NCI-H1694 (cell line): ENCODE results near the gene ANKRD2.

Experiments
- DNase-seq: peaks from one replicate; lab custom pipeline; 2025; lab: John Stamatoyannopoulos, UW

The ANKRD2 gene

DNA sequence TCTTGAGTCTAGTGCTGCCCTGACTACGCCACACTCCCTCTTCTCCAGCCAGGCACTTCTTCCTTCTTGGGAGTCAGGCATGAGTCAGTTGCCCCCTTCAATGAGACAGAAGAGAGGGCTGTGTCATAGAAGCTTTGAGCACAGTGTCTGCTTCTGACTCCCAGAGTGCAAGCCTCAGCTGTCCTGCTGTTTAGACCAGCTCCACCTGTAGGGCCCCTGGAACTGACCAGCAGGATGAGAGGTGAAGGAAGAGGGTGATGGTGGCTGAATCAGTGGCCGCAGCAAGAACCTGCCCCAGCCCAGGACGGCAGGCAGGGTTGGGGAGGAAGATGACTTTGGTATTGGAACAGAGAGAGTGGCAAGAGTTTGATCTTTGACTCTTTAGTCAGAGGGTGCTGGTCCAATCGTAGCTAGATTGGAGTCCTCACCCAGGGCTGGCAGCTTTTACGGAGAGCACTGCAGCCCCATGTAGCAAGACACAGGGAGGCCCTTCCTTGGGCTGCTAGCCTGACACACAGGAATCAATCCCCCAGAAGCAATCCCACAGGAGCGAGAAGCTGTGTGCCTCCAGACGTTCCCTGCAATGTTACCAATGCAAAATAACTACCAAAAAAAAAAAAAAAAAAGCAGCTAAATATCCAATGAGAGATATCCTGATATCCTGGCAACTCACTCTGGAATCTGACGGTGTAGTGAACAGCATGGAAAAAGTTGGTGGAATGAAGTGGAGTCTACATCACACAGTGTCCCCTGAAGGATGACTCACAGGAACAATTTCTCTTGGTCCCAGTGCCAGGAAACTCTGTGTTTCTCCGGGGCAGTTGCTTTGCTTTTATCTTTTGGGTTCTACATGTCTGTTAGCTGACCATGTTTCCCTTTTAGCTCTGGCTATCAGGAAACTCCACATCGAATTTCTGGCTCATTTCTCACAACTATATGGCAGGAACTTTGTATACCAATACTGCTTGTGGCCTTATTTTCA lies 23.8 kb downstream of the ANKRD2 start:
- no peak for DNase-seq

GRCh38 chr10:97597778-97598177 lies 25.2 kb downstream of the ANKRD2 start:
- no peak for DNase-seq

- DNase-seq: no peak
These were observed 26.1 kb downstream of the ANKRD2 start for GRCh38 chr10:97598407-97599271.

DNA sequence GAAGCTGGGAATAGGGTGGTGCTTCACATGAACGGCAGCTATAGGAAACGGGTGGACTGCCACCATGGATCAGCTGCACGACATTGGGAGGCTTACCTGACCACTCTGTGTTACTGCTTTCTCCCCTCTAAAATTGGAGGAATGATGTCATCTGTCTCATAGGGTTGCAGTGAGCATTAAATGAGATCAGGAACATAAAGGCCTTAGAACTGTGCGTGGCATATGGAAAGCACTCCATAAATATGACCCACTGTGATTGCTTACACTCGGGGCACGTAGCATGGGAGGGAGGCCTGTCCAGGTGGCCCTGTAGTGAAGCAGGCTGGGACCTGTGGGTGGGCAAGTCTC lies 26.7 kb downstream of the ANKRD2 start:
- no peak for DNase-seq

DNA sequence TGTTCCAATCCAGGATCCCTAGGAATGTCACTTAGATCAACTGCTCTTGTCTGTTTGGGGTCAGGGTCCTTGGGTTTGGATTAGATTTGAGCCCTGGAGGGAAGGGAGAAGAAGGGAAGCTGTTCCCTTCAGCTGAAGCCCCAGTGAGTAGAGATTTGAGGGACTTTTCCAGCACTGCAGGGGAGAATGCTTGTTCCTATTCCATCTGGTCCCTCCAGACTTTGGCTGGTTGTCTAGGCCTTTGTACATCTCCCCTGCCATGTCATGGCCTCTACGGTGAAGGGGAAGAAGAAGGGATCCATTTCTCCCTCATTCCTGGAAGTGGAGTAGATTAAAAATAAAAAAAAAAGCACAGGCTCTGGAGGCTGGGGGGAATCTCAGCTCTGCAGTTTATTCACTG lies 28.0 kb downstream of the ANKRD2 start:
- no peak for DNase-seq

DNA sequence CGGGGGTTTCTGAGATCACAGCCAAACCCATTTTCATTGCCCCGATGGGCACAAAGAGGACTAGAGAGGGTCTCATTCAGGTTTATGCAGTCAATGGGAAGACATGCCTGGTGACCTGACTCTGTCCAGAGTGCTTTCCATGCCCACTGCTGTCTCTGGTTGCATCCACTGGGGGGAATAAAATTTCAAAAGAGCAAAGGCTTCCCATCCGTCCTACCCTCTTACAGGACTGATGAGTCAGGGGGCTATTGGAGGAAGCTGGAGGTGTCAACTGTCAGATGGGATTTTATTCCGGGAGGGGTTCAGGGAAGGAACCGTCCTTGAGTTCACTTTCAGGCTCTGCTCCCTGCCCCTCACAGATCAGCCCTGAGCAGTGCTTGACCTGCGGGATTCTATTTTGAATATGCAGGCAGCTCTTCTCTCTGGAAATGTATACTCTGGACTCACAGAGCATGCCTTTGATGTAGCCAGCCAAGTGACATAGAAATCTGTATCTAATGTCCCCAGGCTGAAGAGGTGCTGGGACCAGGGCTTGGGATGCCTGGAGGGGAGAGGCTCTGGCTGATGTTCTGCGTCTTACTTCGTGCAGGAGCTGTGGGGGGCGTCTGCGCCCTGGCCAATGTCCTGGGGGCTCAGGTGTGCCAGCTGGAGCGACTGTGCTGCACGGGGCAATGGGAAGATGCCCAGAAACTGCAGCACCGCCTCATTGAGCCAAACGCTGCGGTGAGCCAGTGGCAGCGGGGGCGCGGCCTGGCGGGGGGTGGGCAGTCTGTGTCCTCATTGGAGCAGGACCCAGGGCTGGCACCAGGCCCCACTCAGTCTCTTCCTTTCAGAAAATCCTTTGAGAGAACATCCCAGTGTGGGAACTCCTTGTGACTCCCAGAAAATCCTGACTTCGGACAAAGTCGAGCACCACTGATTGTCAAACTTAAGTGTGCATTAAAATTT lies 29.0 kb downstream of the ANKRD2 start:
- DNase-seq: no peak

DNA sequence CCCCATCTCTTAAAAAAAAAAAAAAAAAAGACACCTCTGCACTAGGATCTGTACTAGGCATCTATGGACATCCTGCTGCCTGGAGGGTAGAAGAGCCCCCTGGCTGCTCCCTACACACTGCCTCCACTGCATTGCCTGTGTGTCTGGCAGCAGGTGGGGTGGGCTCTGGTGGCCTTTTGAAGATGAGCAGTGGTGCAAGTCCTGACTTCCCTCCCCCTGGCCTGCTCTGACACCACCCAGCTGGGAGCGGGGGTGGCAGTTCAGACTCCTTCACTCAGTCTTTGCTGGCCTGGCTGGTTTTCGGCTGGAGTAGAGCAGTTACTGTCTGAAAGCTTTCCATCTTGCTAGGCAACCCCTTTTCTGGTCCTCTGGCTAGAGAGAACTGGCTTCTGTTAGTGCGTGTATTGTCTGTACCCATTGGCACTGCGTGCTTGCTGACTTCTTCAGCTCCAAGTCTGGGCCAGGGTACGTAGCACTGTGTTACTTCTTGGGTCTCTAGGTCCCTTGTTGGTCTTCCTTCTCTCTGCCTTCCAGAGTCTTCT lies 34.6 kb downstream of the ANKRD2 start:
- no peak for DNase-seq

- no peak for DNase-seq
These were observed 36.5 kb downstream of the ANKRD2 start for GRCh38 chr10:97608991-97609561.

DNA sequence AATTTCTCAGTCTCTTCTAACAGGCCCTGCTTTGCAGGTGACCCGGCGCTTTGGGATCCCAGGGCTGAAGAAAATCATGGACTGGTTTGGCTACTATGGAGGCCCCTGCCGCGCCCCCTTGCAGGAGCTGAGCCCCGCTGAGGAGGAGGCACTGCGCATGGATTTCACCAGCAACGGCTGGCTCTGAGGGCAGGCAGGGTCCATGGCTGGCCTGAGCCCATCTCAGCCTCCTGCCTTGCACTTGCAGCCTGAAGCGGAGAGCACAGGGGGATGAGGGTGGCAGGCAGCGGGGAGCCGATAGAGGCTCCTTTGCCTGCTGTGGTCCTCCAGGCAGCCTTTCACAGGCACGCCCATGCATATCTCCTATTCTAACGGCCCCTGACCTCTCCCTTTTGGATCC lies 38.9 kb downstream of the ANKRD2 start:
- no peak for DNase-seq

DNA sequence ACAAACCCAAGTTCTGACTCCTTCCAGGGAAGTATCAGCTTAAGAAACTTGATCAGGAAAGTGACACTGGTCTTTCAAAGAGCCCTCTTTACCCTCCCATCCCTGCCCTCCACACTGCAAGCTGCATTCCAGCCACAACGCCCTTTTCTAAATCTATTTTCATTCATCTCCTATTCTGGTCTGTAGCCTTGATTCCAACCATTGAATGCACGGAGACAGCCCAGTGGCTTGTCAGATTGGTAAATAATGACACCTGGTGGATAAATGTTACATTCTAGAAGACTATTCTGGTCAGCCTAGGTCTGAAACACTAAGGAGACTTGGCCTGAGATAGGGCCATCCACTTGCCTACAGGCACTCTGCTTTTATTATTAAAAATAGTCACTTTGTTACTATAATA lies 39.8 kb downstream of the ANKRD2 start:
- peak; percentile 13 for DNase-seq

DNA sequence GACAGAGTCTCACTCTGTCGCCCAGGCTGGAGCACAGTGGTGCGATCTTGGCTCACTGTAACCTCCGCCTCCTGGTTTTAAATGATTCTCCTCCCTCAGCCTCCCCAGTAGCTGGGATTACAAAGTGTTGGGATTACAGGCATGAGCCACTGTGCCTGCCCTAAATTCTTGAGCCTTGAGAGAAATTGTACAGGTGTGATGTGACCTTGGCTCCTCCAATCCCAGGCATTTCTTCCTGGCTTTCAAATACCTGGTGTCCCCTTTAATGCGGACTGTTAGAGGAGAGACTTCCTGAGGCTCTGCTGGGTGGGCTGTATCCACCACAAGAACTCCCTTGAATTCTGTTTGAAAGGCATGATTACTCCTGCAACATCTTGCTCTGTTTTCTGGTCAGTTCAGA lies 45.7 kb downstream of the ANKRD2 start:
- DNase-seq: no peak

DNA sequence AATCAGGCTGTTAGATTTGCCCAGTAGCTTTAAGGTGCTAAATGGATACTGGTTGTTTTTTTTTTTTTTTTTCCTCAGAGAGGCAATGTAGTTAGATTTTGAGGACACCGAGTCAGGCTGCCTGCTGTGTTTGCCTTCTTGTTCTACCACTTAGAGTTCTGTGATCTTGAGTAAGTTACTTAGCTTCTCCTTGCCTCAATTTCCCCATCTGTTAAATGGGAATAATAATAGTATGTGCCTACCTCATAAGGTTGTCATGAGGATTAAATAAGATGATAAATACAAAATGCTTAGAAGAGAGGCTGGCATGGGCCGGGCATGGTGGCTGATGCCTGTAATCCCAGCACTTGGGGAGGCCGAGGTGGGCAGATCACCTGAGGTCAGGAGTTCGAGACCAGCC lies 46.2 kb downstream of the ANKRD2 start:
- no peak for DNase-seq

- no peak for DNase-seq
These were observed 50.7 kb downstream of the ANKRD2 start for GRCh38 chr10:97623277-97623676.

GRCh38 chr10:97627731-97628130 lies 55.2 kb downstream of the ANKRD2 start:
- no peak for DNase-seq

DNA sequence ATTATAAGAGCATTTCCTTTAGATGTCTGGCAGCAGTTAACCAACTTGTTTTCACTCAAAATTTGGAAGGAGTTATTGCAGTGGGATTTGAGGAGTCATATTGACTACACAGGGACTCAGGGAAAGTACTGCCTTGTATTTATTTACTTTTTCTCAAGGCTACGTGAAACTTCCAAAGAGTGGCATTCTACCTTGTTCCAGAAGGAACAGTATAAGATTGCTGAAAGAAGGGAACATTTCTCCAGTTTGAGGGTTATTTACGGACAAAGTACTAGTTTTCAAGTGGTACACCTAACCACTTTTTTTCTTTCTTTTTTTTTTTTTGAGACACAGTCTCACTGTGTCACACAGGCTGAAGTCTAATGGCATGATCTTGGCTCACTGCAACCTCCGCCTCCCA lies 55.6 kb downstream of the ANKRD2 start:
- no peak for DNase-seq

DNA sequence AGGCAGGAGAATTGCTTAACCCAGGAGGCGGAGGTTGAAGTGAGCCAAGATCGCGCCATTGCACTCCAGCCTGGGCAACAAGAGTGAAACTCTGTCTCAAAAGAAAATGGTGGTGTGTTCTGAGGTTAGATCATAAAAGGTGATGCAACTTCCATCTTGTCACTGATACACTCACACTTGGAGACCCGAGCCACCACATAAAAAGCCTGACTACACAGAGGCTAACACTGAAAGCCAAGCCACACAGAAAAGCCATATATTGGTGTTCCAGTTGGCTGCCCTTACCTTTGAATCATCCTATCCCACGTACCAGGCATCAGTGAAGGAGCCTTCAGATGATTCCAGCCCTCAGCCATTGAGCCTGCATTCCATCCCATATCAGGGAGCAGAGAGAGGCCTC lies 56.7 kb downstream of the ANKRD2 start:
- DNase-seq: no peak

DNA sequence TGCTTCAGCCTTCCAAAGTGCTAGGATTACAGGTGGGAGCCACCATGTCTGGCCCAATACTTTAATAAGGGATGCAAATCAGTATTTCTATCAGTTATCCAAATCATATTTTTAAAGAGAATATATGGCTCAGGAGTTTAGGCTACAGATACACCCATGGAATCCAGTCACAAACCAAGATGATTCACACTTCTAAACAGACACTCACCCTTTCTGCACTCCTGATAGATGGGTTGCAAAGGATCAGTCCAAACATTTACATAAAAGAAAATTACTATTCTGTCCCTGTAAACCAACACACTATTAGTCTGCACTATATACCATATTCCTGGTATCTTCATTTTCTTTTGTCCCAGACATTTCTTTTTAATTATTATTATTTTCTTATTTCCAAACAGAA lies 58.5 kb downstream of the ANKRD2 start:
- DNase-seq: no peak

GRCh38 chr10:97632949-97633884 lies 60.6 kb downstream of the ANKRD2 start, which contains the start of gene MORN4:
Gene MORN4, minus strand, starts transcription at chr10:97633500. Its CDS starts 13,847 bp downstream, at chr10:97619653.
- peak; percentile 38 for DNase-seq
